Adrenal gland (tissue), 12 donors: ENCODE measurements around the gene RAPH1. TPM values are rescaled to one million over a fixed set of nuclear protein-coding genes. Genes with fewer than 3 reads are reported as not detected.
A peak's percentile ranks its signal among the peaks of the same experiment; 100 is the strongest.

Source experiments
- DNase-seq, 7 donors: peaks; one replicate each; pipeline ENCODE4 v3.0.0-alpha.2; 2019 to 2020
- H3K27ac ChIP-seq, 5 donors: fragments of 200-600 bp; sonication (generic) in 4 of 5; 1 replicate in 3 of 5; 2 replicates in 2 of 5; pipeline versions ENCODE4 v1.5.1 to v1.8.0; 2016 to 2020; ENCODE audit warnings: mild to moderate bottlenecking in 1 of 5
- H3K27me3 ChIP-seq: fragments of 200-600 bp; 2 replicates; pipeline ENCODE4 v1.8.0; 2021
- H3K36me3 ChIP-seq, 2 donors: fragments of 200-600 bp; replicated peaks in 1 of 2; 1 replicate in 1 of 2; 2 replicates in 1 of 2; pipeline versions ENCODE4 v1.5.1 to v1.8.0; 2018 to 2022
- H3K4me1 ChIP-seq, 2 donors: fragments of 200-600 bp; replicated peaks in 1 of 2; 1 replicate in 1 of 2; 2 replicates in 1 of 2; pipeline versions ENCODE4 v1.5.1 to v1.8.0; 2018 to 2021
- H3K4me3 ChIP-seq, 4 donors: fragments of 200-600 bp; sonication (generic) in 3 of 4; one replicate each; pipeline ENCODE4 v1.5.1; 2016 to 2018
- H3K9me3 ChIP-seq, 3 donors: fragments of 200-600 bp; sonication (generic) in 1 of 3; replicated peaks in 1 of 3; 1 replicate in 2 of 3; 2 replicates in 1 of 3; pipeline versions ENCODE4 v1.5.1 to v1.8.0; 2016 to 2021
- CTCF ChIP-seq, 6 experiments: fragments of 450-650 bp in 4 of 6; fragments of 200-600 bp in 2 of 6; sonication (generic) in 1 of 6; IDR thresholded peaks; 1 replicate in 5 of 6; 2 replicates in 1 of 6; pipeline versions ENCODE4 v1.5.1 to v1.8.0; 2016 to 2021; ENCODE audit warnings: antibody characterized with exemption in 6 of 6, mild to moderate bottlenecking in 2 of 6, moderate library complexity in 1 of 6
- POLR2A ChIP-seq, 2 donors: fragments of 450-650 bp; IDR thresholded peaks; one replicate each; pipeline ENCODE4 v1.6.1; 2017; ENCODE audit warnings: antibody characterized with exemption in 2 of 2, mild to moderate bottlenecking in 2 of 2, moderate library complexity in 1 of 2
- WGBS, 4 donors: extraction: QIAGEN DNeasy Blood & Tissue Kit in 2 of 4; methylation state at CpG; one replicate each; pipeline versions ENCODE4 v1.1.5 to v1.1.7; 2013 to 2017; 5-methylcytosine and 5-hydroxymethylcytosine counted together
- intact Hi-C, 2 donors: fragments of 100-400 bp; cut with DNase I; formaldehyde crosslinking; loops; one replicate each; pipeline versions ENCODE4 v1.14.1 to v1.15.0; 2022 to 2023
- polyA plus RNA-seq, 3 donors: library from polyadenylated mRNA; stranded (reverse); fragments of 200-250 nt in 2 of 3; fragments of 350-450 nt in 1 of 3; fragmentation: Illumina TruSeq in 1 of 3; extraction: RNeasy Lipid Tissue Mini Kit (QIAGEN cat#74804) in 1 of 3; gene quantifications; one replicate each; pipeline ENCODE4 v1.2.3, GENCODE V29; 2013 to 2014
- total RNA-seq, 9 donors: library from RNA; depleted of rRNA in 4 of 9; stranded (reverse); fragments of >200 nt in 4 of 9; fragments of 120-200 nt in 1 of 9; fragmentation: NEBNext Ultra II Directional in 1 of 9; extraction: Animal tissue kit (Norgen Biotek cat#: 25700) in 1 of 9; gene quantifications; one replicate each; pipeline versions ENCODE4 v1.1.0 to v1.2.4, GENCODE V29; 2013 to 2023
- donor health status: healthy with polysubstance abuse.
- donor health status: Bipolar disorder and iron deficiency.
- donor health status: DM: yes; HTN: yes; CAD: no.
- donor health status: DM: no; HTN: no; CAD: no.
- donor health status: DM: no; HTN: no; CAD: no.
- donor health status: DM: yes; HTN: yes; CAD: no.

RAPH1 gene
- total and polyA plus RNA-seq, 12 donors, result 4.2 to 72.5 (median 27.3) TPM

GRCh38 chr2:203484266-203485112 lies 50.6 kb downstream of the RAPH1 start:
- peaks cover 0 to 12% of the 10 kb centered on the region in 2 donors for H3K36me3 ChIP-seq
- intact Hi-C loops, result loop anchor here in 1 of 2 donors (5.0 kb wide), 1 partner anchor 333 kb away; no protein-coding TSS in a partner anchor
- peak in 5 of 7 donors; percentile 25 to 47 (median 33) for DNase-seq
- TF ChIP-seq CTCF (IDR thresholded peaks at IDR 0.05), result peak; percentile 28 to 74 (median 64)
- TF ChIP-seq POLR2A (IDR thresholded peaks at IDR 0.05), result no peak
- no peaks in the 10 kb centered on the region for H3K9me3 ChIP-seq
- no peak overlapping the region for H3K4me3 ChIP-seq
- H3K27ac ChIP-seq, result no peak overlapping the region
- WGBS, 4 donors, result 69 to 77% (median 75%) methylated on average over 8 of the region's 8 CpGs
- H3K27me3 ChIP-seq, result no peaks in the 10 kb centered on the region
- H3K4me1 ChIP-seq, result no peaks in the 10 kb centered on the region

GRCh38 chr2:203480623-203481022 lies 54.5 kb downstream of the RAPH1 start:
- 91 to 95% (median 92%) methylated on average over 5 of the region's 5 CpGs for WGBS, 4 donors
- no peak overlapping the region for H3K27ac ChIP-seq
- no peaks in the 10 kb centered on the region for H3K4me1 ChIP-seq
- H3K36me3 ChIP-seq, result peaks cover 0 to 6% of the 10 kb centered on the region in 2 donors
- H3K9me3 ChIP-seq, result no peaks in the 10 kb centered on the region
- H3K4me3 ChIP-seq, result no peak overlapping the region
- intact Hi-C loops, result loop anchor here in 1 of 2 donors (5.0 kb wide), 1 partner anchor 337 kb away; no protein-coding TSS in a partner anchor
- DNase-seq, result no peak
- no peaks in the 10 kb centered on the region for H3K27me3 ChIP-seq
- TF ChIP-seq CTCF (IDR thresholded peaks at IDR 0.05) (no peak), POLR2A (IDR thresholded peaks at IDR 0.05) (no peak)

GRCh38 chr2:203476881-203477280 lies 58.2 kb downstream of the RAPH1 start:
- no peak overlapping the region for H3K27ac ChIP-seq
- H3K9me3 ChIP-seq, result no peaks in the 10 kb centered on the region
- intact Hi-C loops, result no loop called here
- no peaks in the 10 kb centered on the region for H3K4me1 ChIP-seq
- no peak for DNase-seq
- no peaks in the 10 kb centered on the region for H3K27me3 ChIP-seq
- 88 to 98% (median 91%) methylated on average over 2 of the region's 2 CpGs for WGBS, 4 donors
- TF ChIP-seq POLR2A (IDR thresholded peaks at IDR 0.05) (no peak), CTCF (IDR thresholded peaks at IDR 0.05) (no peak)
- no peak overlapping the region for H3K4me3 ChIP-seq
- H3K36me3 ChIP-seq, result no peaks in the 10 kb centered on the region

GRCh38 chr2:203471323-203471722 lies 63.8 kb downstream of the RAPH1 start:
- 80 to 88% (median 84%) methylated on average over 5 of the region's 5 CpGs for WGBS, 4 donors
- intact Hi-C loops, result no loop called here

More at GRCh38 chr2:203471323-203471722, 63.8 kb downstream of the RAPH1 start:
- Histone ChIP-seq H3K4me1 (peaks cover 0 to 7% of the 10 kb centered on the region in 2 donors), H3K27me3 (no peaks in the 10 kb centered on the region), H3K4me3 (no peak overlapping the region), H3K27ac (no peak overlapping the region), H3K36me3 (no peaks in the 10 kb centered on the region), H3K9me3 (no peaks in the 10 kb centered on the region)
- DNase-seq, result no peak
- TF ChIP-seq CTCF (IDR thresholded peaks at IDR 0.05) (no peak), POLR2A (IDR thresholded peaks at IDR 0.05) (no peak)
